Activated gamma-delta T cell treated with Interleukin-2 at 50 U/mL for 16 hours (primary cell): ENCODE measurements around the gene S100A10.

Source experiments
- DNase-seq: peaks from one replicate; pipeline ENCODE4 v3.0.0-alpha.2; 2020

The S100A10 gene

GRCh38 chr1:152009691-152010090 is 16.0 kb upstream of the S100A10 start:
- no peak for DNase-seq

DNA sequence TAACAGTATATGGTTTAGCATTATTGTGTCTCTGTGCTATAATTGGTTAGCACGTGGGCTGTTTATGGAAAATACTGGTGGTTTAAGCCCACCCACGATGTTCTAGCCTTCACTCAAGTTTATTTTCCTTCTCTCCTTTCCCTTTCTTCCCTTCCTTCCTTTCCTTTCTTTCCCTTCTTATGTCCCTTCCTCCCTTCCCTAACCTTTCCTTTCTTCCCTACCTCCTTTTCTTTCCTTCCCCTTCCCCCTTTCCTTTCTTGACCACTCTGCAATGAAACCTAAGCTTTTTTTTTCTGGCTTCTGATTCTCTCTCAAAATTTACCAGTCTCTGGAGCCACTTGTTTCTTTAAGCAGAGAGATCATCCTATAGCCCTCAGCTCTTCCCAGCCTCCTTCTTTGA is 13.4 kb upstream of the S100A10 start:
- no peak for DNase-seq

- DNase-seq, result no peak
Measured at GRCh38 chr1:152005360-152005912, 11.8 kb upstream of the S100A10 start.

- DNase-seq, result no peak
Measured at GRCh38 chr1:152003846-152004442, 10.3 kb upstream of the S100A10 start.

GRCh38 chr1:152002960-152003359 is 9.3 kb upstream of the S100A10 start:
- no peak for DNase-seq

GRCh38 chr1:152001631-152002584 is 8.2 kb upstream of the S100A10 start:
- peak; percentile 79 for DNase-seq

DNA sequence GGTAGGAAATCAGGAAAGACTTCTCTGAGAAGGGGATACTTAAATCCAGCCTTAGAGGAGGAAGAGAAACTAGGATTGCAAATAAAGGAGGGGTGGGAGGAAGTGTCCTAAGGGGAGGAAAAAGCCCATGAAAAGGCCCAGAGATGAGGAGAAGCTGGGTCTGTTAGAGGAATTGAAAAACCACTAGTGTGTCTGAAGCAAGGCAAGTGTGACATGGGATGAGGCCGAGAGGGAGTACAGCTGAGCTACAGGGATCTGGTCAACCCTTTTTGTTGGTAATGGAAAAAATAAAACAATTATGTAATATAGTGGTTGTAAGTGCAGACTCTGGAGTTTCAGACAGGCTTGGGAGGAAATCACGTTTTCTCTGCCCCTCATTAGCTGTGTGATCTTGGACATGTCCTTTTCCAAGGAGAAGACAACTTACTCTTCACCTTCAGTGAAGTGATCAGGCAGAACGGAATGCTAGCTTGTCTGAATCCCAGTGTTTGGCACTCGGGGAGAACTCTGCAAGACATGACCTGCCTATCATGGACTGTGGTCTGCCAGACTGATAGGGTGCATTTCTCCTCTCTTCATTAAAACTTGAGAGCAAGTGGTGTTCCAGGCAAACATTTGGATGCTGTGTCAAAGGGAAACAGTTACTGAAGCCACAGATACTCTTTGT is 7.4 kb upstream of the S100A10 start:
- no peak for DNase-seq

- no peak for DNase-seq
Measured at GRCh38 chr1:151998611-151999362, 5.1 kb upstream of the S100A10 start.

DNA sequence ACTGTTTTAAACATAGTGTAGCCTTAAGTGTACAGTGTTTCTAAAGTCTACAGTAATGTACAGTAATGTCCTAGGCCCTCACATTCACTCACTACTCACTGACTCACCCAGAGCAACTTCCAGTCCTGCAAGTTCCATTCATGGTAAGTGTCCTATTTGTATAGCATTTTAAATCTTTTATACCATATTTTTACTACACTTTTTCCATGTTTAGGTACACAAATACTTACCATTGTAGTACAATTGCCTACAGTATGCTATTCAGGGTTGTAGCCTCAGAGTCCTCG is 3.6 kb upstream of the S100A10 start:
- DNase-seq, result no peak

- no peak for DNase-seq
Measured at GRCh38 chr1:151995774-151996173, 2.1 kb upstream of the S100A10 start.

- no peak for DNase-seq
Measured at GRCh38 chr1:151994956-151995355, 1.3 kb upstream of the S100A10 start.

DNA sequence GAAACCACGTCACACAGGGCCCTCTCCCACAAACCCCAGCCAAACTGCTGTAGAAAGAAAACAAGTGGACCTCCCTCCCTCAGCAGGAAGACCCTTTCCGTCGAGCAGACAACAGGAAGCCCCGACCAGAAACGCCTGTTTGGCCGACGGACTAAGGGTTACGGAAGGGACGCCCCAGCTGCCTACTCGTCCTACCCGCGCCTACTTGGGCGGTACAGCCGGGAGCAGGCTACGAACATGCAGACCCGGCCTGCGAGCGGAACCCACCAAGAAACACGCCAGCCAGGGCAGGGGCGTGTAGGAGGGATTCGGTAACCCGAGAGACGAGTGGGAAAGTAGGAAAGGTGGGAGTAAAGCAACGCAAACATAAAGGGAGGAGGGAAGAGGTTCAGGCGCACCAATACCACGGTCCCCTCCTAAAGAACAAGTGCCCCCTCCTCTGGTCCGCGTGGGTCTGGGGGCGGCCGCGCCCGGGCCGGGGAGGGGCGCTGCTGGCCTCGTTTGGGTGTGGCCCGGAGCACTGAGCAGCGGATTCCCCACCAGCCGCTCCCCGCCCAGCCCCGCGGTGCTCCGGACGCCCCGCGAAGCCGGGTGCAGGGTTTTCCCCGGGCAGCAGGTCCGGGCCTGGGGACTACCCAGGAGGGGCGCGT is 450 bp downstream of the S100A10 start:
- DNase-seq, result peak; percentile 20

DNA sequence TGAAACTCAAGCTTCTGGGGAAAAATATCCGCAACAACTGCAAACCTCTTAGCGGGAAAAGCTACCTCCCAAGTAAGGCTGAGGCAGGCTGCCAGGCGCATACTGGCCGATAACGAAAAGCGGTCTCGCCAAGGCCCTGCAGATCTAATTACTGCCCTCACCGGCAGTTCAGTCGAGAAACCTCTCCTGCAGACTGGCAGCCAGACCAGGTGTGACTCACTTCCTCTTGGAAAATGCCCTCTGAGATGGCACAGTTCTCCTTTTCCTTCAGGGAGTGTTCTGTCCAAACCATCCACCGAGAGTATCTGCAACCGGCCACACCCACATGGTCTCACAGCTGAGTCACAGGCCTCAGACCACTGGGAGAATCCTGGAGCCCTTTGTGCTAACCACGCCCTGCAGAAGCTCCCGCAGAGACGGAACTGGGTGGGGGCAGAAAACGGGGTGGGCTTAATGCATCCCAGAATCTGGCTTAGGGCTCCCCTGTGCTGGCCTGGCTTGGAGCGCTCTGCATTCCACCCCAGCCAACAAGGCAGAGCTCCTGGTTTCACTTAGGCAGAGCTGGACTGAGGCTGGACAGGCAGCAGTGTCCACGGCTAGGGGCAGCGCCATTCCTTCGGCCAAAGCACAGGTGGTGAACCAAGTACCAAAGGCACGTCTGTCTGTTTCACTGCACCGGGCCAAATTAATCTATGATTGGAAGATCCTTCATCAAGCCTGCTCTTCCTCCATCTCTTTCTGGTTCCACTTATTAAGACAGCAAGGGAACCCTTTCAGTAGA is 1.2 kb downstream of the S100A10 start:
- DNase-seq, result peak; percentile 17

DNA sequence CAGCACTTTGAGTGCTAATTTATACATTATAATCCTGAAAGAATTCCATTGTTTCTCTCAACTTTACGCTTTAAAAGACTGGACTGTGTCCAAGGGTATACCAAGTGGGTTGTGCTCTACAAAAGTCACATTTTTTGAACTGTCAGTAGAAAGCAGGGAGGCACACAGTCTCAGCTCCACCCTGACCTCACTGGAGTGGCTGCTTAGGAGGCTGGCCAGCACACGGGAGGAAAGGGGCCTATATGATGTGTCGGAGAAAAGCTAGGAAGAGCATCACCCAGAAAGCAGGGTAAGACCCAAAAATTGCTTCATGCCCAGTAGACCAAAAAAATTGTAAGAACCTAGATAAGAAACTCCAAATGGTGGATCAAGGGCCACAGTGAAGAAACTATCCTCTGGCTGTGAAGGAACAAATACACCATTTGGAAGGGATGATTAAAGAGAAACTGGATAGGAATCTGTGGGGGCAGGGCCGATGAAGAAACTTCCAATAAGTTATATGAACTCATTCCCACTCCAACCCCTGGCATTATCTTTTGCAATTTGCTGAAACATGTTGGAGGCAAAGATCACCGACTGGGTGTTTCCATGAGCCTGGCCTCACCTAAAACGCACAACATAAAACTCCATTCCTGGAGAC is 1.9 kb downstream of the S100A10 start:
- DNase-seq, result no peak

DNA sequence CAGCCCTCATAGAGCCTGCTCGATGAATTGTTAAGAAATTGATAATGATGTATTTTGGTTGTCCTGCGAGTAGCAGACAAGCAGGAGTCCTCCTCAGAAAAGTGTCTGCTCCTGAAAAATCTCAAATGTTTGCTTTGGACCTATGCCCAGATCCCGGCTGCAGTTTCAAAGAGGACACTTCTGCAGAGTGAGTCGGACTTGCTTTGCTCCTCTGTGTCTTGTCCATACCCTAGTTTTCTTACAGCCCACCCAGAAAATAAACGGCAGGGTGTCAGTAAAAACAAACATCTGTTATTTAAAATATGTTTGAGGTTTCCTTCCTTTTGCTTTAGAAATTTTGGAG is 2.8 kb downstream of the S100A10 start:
- DNase-seq, result no peak

GRCh38 chr1:151990058-151990855 is 3.4 kb downstream of the S100A10 start:
- no peak for DNase-seq

GRCh38 chr1:151989211-151989862 is 4.3 kb downstream of the S100A10 start:
- DNase-seq, result peak; percentile 32

DNA sequence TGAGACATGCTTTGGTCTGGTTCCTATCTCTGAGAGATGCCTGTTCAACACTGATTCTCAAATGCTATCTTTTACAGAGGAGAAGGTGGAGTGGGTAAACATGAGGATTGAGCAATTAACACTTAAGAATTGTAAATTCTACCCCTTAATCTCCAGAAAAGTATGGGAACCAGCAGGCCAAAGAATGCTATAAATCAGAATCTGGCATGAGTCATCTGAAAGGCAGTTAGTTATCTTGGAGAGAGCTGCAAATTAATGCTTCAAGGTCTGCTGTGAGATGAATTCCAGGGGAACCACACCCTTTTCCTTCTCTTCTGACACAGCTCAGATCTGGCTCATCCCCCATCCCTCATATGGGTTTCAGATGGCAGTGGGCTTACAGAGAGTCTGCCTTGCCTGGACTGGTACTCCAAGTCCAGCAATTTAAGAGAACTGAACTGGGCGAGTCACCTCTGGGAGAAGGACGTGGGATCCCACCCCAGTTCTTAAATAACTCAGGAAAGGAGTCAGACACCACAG is 5.2 kb downstream of the S100A10 start:
- DNase-seq, result no peak

DNA sequence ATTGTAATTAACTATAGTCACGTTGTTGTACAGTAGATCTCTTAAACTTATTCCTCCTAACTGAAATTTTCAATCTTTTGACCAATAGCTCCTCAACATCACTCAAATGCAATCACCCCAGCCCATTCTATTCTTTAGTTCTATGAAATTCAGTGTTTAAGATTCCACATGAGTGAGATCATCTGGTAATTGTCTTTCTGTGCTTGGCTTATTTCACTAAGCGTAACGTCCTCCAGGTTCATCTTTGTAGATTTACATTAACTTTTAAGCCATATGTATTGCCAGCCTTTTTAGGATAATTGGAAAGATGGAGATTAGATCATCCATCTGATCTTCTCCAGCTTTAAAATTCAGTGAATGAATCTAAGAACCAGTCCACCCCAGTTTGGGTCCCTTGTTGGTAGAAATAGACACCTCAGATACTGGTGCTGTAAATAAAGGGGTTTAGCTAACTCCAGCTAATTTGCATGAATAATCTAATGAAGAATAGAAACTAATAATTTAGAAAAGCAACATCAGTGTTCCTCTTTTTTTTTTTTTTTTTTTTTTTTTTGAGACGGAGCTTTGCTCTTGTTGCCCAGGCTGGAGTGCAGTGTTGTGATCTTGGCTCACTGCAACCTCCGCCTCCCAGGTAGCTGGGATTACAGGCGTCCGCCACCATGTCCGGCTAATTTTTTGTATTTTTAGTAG is 7.0 kb downstream of the S100A10 start:
- no peak for DNase-seq
